GM18526 (cell line): Measurements from ENCODE around the gene UQCRFS1.
A peak's percentile ranks its signal among the peaks of the same experiment; 100 is the strongest.

Experiments
- POLR2A ChIP-seq: IDR thresholded peaks from 3 replicates; pipeline ENCODE4 v1.6.1; 2011; ENCODE audit not compliant: insufficient read length; ENCODE audit errors: extremely low read depth

The UQCRFS1 gene

DNA sequence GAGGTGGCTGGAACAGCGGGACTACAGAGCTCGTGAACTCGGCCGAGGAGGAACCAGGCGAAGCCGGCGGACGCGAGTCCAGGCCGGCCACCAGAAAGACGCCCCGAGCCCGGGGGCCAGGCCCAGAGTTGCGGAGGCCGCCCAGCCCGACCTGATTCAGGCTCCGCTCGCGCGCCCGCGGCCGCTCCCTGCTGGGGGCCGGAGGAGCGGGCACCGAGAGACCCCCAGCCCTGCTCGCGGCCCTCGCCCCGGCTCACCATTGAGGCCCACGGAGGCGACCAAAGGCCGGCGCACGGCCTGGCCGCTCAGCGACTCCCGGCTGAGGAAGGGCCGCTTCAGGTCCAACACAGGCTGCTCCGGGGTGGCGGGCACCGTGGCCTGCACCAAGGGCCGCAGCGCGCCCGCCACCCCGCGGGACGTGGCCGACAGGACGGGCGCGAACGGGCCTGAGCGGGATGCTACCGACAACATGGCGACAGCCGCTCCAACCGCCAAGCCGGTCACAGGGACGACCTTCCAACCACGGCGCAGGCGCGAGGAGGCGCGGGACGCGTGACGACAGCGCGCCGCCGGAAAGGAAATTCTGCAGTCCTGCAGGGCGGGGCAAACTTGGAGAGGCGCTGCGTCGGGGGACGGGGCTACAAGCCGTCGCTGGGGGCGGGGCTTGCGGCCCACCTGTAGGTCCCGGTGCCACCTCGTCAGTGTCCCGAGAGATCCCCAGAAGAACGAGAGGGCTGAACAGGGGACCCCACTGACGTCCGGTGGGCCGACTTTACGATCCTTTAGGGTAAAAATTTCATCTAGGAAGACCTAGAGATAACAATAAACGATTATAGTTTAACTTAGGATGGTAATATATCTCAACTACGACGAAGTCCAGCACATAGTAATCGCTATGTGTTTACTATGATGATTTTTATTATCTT, at the start of gene UQCRFS1:
UQCRFS1 (minus strand) TSS at position 504 of the 926 bp plus-strand sequence; CDS start at position 471, 33 bp downstream.
- TF ChIP-seq POLR2A = peak; percentile 54

DNA sequence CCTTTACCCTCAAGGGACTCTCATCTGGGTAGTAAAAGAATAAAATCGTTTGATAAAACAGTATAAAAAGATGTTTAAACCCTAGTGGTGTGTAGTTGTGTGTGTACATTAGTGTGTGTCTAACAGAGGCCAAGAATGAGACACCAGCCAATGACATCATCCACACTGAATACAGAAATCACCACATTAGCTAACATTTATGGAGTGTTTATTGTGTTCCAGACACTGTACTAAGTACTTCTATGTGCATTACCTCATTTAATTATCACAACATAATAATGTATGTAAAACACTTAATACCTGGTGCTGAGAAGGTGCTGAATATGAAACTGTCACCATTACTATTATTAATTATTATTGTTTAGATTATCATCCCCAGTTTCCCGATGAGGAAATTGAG, 49.1 kb upstream of the UQCRFS1 start:
- TF ChIP-seq POLR2A = no peak

DNA sequence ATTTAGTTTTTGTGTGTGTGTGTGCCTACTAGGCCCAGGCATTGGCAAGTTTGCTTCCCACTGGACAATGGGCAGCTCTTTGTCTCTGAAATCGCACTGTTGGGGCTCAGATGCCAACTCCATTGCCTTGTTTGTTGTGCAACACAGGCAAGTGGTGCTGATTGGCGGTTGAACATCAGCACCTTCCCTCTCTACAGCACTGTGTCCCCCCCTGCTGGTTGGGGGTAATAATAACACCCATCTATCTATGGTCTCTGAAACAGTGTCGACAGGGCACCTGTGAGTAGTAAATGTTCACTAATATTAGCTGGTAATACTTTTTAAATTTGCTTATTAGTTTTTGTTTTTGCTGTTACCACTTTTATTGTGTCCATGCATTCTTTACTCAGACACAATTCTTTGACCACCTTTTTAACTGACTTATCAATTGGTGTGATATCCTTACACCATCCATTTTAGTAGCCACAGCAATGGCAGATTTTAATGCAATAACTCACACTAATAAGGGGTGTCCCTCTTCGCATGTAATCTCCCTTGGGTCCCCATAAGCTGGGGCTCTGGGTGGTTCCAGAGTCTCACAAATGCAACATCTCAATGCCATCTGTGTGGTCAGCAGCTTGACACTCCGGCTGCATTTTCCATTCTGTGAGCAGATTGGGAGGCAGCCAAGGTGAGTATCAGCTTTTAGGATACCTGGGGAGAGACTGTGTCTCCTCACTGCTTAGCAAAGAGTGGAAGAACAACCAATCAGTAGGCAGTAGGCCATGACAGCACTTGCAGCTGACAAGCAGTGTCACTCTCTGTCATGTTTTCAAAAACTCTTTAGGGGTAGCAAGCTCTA, 47.7 kb upstream of the UQCRFS1 start:
- TF ChIP-seq POLR2A = no peak

DNA sequence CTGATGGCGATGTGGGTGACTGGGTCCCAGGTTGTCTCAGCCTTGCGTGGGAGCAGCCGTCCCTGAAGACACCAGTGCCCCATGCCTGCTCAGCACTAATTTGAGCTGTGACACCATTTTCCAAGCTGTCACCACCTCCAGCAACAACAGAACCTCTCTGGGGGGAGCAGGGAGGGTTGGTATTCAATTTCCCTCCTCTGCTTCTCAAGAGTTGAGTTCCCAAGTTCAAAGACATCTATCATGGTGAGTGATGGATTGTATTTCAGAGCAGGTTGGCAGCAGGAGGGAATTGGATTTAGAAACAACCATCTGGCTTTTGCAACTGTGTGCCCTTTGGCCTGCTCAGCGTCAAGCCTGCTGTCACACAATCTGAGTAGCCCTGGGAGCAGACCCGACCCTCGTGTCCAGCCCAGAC, 46.9 kb upstream of the UQCRFS1 start:
- TF ChIP-seq POLR2A = no peak

DNA sequence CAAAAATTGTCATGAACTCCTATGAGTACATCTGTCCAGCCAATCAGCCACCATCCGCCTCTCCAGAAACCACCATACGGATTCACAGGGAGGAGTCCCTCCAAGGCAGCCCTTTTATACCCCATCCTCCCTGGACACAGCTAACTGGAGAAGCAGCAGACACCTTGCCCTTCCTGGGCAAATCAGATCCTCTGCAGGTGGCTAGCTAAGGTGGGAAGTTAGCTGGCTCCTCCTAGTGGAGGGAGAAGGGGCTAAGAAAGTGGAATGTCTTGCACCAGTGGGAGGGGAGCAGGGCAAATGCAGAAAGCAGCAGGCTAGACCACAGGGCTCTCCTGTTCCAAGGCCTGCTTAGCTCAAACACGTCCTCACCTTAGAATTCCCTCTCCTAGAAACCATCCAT, 46.2 kb upstream of the UQCRFS1 start:
- TF ChIP-seq POLR2A = no peak

DNA sequence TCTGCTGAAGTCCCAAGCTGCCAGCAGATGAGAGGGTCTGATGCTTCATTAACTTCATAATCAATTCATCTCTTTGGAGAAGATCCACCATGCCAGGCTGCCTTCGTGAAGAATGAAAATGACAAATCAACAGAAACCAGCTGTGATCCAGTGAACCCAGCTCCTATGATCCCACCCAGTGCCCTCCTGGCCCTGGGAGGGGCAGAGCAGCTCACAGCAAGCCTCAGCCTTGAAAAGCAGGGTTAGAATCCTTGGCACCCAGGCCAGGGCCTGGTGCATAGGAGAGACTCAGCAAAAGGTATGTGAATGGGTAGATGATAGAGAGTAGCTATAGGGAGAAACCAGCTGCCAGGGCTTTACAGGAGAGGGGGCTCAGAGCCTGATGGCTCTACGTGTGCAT, 43.6 kb upstream of the UQCRFS1 start:
- TF ChIP-seq POLR2A = no peak

DNA sequence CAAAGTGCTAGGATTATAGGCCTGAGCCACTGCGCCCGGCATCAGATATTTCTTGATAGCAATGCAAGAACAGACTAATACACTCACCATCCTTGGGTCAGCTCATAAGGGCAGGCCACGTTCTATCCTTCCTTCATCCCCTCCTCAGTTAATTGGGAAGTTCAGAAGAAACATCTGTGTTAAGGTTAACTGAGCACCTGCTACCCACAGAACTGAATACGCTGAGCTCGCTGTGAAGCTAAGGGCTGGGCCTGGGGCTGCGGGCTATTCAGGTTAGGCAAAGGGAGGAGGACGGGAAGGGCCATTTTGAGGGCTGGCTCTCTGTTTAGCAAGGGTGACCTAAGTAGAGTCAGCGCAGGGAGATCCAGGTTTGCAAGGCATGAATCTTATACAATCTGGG, 43.0 kb upstream of the UQCRFS1 start:
- no peak for TF ChIP-seq POLR2A

DNA sequence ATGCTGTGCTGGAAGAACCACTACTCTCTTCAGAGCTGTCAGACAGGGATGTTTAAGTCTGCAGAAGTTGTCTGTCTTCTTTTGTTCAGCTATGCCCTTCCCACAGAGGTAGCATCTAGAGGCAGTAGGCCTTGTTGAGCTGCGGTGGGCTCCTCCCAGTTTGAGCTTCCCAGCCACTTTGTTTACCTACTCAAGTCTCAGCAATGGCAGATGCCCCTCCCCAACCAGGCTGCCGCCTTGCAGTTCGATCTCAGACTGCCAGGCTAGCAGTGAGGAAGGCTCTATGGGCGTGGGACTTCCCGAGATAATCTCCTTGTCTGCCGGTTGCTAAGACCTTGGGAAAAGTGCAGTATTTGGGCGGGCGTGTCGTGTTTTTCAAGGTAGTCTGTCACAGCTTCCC, 42.1 kb upstream of the UQCRFS1 start:
- no peak for TF ChIP-seq POLR2A

DNA sequence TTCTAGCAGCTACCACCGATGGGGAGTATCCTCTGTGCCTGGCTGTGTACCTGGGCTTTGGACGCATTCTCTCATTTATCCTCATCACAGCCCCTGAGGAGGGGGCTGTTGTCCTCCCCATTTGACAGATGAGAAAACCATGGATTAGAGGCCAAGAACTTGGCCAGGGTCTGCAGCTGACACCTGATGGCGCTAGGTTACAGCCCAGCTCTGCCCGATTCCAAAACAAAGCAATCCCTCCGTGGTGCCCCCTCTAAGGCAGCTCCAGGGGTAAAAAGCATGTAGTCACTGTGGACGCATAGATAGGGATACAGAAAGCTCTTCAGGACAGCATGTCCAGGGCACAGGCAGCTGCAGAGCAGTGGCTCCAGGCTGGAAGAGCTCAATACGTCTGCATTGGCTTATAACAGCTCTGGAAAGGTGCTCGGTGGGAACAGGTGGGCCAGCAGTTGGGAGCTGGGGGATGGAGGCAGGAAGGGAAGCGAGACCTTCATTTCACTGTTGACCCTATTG, 35.4 kb upstream of the UQCRFS1 start:
- TF ChIP-seq POLR2A = no peak

DNA sequence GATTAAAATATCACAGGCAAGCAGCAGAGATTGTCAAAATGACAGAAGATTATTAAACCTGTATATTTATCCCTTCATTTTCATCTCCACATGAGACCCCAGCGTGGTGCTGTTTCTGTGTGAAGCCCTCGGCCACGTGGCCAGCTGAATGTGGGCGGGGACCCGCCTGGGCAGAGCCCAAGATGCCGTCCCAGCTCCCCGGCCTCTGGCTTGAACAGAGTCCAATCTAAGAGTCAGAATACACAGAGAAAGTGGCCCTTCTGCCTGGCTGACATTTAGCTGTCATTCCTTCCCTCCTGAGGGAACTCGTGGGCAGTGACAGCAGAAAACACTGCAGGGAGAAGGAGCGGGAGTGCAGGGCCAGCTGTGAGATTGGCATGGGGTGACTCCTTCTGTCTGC, 34.9 kb upstream of the UQCRFS1 start:
- TF ChIP-seq POLR2A = no peak

DNA sequence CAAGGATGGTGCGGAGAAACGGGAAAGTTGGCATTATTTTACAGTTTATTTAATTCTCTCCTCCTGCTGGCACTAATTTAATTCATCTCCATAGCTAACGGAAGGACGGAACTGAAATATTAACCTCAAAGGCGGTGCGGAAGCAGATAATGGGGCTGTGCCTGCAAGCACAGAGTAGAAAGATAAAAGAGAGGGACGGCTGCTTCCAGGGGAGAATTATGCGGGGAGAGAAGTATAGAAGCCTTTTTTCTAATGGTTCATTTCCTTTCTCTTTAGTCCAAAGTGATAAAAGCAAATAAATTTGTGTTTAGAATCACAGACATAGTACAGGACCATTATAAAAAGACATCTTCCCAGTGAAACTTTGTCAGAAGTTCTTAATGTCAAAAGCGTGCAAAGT, 34.5 kb upstream of the UQCRFS1 start:
- no peak for TF ChIP-seq POLR2A

DNA sequence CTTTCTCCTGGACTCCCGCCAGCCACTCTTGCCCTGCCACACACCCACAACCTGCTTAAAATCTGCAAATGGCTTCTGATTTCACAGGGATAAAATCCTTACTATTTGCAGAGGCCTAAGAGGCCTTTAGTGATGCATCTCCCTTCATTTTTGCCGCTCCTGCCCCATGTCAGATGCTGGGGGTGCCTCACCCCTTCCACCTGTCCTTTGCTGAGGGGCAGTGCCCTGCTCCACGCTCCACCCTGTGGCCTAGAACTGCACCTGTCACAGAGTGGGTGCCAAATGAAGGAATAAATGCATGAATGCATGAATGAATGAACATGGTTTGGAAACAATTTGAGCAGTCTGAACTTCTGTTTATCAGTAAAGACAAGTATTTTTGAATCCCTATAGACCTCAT, 34.1 kb upstream of the UQCRFS1 start:
- TF ChIP-seq POLR2A = no peak

DNA sequence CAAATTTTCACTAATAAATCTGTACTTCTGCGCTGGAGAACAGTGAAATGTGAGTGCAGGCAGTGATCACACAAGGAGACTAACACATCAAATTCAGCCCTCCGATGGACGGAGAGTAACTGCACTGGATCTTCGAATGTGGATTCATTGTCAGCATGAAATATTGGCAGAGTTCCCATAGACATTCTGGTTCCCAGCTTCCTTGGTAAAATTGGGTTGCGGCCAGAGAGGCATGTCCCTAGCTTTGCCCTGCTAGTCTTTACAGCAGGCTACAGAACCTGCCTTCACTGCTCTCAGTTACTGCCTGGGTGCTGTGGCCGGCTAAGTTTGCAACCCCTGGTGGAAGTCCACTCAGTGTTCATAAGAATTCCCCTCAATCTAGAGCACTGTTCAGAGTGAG, 32.3 kb upstream of the UQCRFS1 start:
- TF ChIP-seq POLR2A = no peak

DNA sequence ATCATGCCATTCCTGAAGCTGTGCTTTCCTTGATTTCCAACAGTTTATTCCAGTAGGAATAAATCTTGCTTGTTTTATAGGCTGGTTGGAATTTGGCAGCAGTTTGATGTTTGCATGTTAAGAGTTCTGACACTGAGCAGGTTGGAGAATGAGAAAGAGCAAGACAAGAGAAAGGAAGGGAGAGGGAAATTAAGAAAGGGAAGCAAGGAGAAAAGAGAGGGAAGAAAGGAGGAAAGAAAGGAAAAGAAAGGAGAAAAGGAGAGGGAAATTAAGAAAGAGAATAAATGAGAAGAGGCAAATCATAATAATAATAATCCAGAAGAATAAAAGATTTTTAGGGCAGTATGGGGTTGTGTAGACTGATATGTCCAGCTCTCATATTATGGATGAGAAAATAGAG, 28.4 kb upstream of the UQCRFS1 start:
- no peak for TF ChIP-seq POLR2A

DNA sequence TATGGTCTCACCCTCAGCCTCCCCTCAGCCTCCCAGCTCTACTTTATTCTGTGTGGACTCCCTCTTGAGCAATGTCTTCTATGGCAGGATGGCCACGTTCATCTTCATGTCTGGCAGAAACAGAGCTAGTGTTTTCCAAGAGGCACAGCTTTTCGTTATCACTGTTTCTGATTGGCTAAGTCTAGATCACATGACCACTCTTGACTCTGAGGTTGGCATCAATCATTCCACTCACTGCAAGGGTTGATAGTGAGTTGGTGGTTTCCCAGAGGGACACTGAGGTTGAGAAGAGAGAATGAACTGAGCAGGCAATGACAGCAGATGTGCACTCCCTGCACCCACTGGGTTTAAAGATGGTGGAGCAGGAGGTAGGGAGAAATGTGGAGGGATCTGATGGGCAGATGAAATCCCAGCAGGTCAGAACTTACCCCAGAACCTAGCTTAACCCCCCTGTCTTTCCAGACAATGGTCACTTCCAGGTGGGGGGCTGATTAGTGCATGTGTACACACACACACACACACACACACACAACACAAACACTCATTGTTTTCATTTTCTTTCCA, 26.3 kb upstream of the UQCRFS1 start:
- TF ChIP-seq POLR2A = no peak
